ENCODE results near the gene KLHL26.
"Not testable (repeated sequence)": the region's sequence is repeated elsewhere in the genome, so short reads cannot be mapped to it uniquely, and the experiment has no call there.

The KLHL26 gene

DNA sequence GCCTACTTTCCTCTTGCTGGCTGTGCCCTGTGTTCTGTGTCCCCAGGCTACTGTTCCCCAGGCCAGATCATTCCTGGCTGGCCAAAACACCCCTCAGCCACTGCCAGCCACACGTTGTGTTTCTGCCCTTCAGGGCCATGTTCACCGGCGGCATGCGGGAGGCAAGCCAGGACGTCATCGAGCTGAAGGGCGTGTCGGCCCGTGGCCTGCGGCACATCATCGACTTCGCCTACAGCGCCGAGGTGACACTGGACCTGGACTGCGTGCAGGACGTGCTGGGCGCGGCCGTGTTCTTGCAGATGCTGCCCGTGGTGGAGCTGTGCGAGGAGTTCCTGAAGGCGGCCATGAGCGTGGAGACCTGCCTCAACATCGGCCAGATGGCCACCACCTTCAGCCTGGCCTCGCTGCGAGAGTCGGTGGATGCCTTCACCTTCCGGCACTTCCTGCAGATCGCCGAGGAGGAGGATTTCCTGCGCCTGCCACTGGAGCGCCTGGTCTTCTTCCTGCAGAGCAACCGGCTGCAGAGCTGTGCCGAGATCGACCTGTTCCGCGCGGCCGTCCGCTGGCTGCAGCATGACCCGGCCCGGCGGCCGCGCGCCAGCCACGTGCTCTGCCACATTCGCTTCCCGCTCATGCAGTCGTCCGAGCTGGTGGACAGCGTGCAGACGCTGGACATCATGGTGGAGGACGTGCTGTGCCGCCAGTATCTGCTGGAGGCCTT is 30.9 kb downstream of the KLHL26 start:
- DNase-seq = no peak

DNA sequence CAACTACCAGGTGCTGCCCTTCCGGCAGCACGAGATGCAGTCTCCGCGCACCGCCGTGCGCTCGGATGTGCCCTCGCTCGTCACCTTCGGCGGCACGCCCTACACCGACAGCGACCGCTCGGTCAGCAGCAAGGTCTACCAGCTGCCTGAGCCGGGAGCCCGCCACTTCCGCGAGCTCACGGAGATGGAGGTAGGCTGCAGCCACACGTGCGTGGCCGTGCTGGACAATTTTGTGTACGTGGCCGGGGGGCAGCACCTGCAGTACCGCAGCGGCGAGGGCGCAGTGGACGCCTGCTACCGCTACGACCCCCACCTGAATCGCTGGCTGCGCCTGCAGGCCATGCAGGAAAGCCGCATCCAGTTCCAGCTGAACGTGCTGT is 31.4 kb downstream of the KLHL26 start:
- DNase-seq = no peak

DNA sequence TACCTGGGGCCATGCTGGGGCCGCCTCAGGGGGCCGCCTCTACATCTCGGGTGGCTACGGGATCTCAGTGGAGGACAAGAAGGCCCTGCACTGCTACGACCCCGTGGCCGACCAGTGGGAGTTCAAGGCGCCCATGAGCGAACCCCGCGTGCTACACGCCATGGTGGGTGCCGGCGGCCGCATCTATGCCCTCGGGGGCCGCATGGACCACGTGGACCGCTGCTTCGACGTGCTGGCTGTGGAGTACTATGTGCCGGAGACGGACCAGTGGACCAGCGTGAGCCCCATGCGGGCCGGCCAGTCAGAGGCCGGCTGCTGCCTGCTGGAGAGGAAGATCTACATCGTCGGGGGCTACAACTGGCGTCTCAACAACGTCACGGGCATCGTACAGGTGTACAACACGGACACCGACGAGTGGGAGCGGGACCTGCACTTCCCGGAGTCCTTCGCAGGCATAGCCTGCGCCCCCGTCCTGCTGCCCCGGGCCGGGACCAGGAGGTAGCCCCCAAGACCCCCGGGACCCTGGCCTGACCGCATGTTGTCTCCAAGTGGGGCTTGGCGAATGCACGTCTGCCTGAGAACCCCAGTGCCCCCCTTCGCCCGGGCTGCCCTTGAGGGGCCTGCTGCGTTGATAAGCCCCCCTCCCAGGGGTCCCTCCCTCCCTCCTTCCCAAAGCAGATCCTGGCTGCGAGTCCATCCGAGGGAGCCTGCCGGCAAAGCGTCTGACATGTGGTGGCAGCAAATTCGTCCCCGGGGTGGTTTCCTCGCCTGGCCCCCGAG is 32.1 kb downstream of the KLHL26 start:
- no peak for DNase-seq

DNA sequence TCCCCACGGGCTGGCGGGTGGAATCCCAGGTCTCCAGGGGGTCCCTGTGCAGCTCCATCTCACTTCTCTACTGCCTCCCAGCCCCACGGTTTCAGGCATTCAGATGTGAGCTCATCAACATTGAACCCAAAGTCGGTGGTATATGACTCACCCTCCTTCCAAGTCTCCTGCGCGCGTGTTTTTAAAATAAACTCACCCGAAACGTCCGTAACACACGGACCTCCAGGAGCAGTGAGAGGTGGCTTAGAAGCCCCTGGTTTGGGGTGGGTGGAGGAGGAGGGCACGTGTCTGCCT is 32.6 kb downstream of the KLHL26 start:
- no peak for DNase-seq

DNA sequence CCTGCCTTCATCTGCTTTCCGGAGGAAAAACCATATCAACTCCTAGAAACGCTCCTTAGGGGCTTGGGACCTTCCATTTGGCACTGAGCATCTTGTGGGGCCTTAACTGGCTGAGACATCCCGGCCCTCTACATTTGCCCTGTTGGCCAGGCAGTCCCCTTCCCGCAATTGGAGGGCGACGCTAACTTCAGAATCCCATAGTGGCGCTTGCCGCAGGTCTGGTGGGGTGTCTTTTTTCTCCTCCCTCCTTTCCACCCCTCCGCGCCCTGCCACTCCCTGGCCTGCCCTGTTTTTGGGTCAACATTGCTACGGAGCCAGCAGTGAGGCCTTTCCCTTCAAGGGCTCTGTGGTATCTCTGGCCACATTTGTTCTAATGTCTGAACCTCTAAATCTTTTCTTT is 33.1 kb downstream of the KLHL26 start:
- no peak for DNase-seq

DNA sequence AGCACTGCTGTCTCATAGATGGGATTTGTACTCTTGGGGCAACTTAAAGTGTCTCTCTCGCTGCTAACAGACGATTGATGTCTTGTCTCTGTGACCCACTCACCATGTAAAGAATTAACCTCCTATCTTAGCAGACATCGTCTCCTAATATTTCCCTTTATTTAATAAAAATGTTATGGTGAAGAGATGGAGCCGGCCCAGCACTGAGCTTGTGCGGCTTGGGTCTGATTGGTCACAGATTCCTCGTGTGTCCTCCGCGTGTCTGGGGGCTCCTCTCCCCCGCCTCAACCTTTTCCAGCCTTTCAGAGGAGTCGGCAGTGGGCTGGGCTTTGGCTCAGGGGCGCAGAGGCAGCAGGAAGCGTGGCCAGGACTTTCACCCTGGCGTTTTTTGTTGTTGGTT is 33.5 kb downstream of the KLHL26 start:
- DNase-seq = no peak

DNA sequence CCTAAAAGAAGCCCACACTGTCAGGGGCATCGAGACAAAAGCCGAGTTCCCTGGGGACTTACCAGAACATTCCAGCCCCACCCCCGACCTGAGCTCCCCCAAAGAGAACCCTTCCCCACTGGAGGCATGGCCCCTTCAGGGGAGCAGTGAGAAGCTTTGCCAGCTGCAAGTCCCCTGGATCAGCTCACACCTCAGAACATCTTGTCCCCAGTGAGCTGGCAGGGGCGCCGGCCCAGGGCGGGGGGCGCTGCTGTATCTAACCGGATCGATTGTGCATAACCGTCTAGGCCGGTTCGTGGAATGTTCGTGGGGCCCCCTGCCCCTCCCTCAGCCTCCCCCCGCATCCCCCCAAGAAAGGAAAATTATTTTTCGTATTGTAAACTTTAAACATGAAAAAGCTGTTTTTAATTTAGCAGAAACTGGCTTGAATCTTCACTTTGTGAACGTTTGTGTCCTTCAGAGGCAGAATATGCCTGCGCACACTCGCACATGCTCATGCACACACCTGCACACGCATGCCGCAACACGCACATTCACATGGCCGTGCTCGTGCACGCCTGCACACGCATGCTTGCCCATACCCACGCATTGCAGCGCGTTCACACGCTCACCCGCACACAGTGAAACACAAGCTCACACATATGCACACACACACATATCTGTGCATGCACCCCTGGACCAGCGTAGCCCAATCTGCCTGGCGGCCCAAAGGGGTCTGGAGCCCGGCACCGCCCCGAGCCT is 34.6 kb downstream of the KLHL26 start:
- DNase-seq = no peak

DNA sequence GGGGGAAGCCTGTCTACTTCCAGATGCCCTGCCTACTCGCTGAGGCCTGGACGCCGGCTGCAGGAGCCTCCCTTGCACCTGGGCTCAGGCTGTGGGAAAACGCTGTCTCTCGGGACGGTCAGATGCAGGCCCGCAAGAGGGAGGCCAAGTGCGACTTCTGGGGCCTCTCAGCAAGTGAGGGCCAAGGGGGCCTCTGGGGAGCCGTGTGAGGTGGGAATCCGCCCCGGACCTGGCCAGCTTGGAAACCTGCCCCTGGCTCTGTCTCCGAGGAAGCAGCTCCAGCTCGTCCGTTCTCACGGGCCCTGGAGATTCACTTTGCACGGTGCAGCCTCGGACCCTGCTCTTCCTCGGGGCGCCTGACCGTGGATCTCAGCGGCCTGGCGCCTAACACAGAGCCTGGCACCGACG is 35.2 kb downstream of the KLHL26 start:
- no peak for DNase-seq

DNA sequence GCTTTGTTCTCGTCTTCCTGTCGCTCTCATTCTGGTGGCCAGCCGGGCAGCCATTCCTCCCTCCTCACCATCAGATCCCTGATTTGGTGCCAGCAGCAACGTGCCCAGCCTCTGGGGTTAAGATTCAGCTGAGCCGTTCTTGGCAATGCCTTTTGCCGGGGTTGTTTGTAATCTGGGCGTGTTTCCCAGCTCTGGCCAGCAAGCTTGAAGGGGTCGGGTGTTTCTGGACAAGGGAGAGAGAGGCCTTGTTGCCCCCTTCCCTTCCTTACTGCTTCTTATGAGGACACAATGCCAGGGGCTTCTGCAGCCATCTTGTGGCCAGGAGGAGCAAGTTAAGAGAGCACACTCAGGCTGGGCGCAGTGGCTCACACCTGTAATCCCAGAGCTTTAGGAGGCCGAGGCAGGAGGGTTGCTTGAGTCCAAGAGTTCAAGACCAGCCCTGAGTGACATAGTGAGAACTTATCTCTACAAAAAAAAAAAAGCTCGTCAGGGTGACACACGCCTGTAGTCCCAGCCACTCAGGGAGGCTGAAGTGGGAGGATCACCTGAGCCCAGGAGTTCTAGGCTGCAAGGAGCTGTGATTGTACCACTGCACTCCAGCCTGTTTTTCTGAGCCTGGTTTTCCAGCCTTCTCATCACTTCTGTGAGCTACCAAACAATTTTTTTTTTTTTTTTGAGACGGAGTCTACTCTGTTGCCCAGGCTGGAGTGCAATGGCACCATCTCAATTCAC is 35.9 kb downstream of the KLHL26 start:
- DNase-seq = no peak

DNA sequence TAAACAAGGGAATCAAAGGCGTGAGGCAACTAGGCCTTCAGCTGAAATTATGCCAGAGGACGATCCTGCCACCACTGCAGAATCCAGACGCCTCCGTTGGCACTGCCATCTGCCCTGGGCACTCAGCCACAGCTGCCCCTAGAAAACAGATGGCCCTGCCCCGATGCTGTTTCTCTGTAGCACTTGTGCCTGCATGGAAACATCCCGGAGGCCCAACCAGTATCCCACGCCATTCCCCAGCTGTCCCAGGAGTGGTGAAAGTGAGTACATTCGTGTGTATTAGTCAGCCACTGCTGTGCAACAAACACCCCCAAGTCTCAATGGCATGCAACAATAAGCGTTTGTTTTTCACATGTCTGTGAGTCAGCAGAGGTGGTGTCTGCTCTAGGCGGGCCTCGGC is 37.8 kb downstream of the KLHL26 start:
- no peak for DNase-seq

DNA sequence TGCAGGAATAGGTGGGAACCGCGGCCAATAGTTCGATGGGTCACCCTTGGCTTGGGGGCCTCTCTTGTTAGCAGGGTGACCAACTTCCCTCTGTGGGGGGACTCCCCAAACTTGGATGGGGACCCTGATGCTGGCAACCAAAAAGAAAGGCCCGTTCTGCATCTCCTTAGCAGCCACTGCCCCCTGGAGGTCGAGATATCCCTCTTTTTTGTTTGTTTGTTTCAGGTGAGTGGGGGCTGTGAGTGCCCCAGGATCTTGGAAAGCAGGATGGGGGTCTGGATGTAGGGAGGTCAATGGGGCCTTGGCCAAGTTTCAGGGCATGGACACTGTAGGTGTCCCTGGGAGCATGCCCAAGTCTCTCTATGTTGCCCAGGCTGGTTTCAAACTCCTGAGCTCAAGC is 39.0 kb downstream of the KLHL26 start:
- no peak for DNase-seq

DNA sequence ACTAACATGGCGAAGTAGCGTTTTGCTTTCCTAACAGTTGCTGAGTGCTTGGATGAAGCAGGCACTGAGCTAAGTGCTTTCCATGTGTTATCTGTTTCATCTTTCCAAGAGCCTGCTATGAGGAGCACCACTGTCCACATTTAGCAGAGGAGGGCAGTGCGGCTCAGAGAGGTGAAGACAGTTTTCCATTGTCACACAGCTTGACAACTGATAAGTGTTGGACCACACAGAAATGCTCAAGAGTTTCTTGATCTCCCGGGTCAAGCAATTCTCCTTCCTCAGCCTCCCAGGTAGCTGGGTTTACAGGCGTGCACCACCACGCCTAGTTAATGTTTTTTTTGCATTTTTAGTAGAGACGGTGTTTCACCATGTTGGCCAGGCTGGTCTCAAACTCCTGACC is 39.9 kb downstream of the KLHL26 start:
- no peak for DNase-seq

DNA sequence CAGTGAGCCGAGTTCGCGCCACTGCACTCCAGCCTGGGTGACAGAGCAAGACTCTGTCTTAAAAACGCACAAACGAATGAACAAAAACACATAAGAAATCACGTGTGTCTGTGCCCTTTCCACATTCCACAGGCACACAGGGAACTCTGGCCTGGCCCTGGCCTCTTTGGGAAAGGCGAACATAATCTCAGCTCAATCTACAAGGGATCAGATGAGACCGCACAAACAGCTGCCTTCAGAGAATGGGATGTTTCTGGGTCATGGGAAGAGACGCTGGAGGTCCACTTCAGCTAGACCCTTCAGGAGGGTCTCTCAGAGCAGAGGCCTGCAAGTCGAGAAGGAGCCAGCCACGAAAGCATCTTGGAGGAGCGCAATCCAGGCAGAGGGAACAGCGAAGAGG is 40.3 kb downstream of the KLHL26 start:
- DNase-seq = no peak

DNA sequence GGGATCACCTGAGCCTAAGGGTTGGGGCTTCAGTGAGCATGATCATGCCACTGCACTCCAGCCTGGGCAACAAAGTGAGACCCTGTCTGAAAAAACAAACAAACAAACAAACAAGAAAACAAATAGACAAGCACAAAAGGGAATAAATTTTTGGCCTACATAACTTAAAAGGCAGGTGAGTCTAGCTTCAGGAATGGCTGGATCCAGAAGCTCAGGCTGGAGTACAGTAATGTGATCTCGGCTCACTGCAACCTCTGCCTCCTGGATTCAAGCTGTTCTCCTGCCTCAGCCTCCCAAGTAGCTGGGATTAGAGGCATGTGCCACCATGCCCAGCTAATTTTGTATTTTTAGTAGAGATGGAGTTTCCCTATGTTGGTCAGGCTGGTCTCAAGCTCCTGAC is 43.3 kb downstream of the KLHL26 start:
- not testable (repeated sequence) for DNase-seq

DNA sequence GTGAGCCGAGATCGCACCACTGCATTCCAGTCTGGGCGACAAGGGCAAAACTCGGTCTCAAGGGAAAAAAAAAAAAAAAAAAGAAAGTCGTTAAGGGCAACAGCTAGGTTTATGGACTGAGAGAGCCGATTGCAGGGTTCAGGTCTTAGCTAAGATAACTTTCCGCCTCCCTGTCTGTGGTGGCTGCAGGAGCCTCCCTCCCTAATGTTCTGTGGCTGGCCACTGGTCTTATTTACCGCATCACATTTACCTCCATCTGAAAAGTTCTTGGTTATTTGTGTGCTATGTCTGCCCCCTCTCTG is 45.9 kb downstream of the KLHL26 start:
- DNase-seq = no peak

DNA sequence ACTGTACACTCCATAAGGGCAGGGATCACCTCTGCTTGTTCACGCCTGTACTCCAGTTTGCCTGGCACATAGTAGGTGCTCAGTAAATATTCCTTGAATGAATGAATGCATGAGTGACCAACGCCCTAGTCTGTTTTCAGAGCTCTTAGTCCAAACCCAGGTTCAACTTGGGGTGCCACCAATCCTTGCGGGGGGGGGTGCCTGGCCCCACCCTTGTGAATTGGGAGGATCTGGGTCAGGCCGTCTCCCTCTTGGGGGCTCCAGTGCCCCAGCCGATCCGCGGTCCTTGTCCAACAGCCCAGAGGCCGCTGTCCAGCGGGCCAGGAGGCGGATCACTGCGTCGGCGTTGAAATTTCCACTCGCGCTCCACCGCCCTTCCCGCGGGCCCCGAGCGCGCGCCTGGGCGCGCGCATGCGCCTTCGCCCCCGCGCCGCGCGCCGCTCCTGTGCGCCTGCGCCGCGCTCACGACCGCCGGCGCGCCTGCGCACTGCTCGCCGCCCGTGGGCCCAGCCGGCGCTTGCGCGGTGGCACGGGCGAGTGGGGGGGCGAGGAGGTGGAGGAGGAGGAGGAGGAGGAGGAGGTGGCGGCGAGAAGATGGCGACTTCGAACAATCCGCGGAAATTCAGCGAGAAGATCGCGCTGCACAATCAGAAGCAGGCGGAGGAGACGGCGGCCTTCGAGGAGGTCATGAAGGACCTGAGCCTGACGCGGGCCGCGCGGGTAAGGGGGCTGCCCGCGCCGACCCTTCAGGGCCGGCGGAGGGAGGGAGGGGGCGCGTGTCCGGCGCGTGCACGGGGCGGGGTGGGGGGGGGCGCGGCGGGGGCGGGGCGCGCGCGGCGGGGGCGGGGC is 46.5 kb downstream of the KLHL26 start, which contains the start of gene CRTC1:
Gene CRTC1 (plus strand): TSS at position 572 of the 849 bp plus-strand sequence. CDS start 23 bp downstream, at position 595.
- peak; percentile 78 for DNase-seq

DNA sequence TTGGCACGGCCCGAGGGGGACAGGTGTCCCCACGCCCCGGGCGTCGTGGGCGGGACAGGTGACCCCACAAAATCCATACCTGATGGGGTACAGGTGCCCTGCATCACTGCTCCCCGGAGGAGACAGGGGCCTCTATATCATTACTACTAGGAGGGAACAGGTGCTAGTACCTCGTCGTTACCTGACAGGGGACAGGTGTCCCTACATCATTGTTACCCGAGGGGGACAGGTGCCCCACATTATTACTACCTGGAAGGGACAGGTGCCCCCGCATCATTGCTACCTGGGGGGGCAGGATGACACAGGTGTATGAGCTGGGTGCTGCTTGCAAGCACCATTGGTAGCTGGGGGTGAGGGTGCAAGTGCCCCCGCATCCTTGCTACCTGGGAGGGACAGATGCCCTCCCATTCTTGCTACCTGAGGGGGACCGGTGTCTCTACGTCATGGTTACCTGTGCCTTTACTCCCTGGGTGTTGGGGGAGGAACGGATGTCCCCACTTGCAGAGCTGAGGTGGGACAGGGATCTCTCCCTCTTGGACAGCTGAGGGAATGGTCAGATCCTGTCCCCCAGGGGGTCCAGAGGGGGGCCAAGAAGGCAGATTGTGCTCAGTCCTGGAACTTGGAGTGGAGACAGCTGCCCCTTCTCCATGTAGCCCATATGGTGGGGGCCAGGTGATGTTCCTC is 47.3 kb downstream of the KLHL26 start:
- no peak for DNase-seq

DNA sequence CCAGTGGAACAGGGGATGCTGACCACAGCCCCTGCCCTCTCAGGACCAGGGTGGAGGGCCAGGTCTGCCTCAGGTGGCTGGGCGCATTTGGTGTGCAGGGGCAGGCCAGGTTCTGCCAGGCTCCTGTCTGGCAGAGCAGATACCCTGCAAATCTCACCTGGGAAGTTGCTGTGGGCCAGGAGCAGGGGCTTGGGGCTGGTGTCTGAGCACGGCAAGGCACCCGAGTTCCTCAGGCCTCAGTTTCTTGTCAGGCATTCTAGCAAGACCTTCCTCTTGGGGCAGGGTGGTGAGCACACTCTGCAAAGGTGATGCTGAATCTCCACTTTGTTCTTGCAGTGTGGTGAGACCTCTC is 47.8 kb downstream of the KLHL26 start:
- DNase-seq = no peak

DNA sequence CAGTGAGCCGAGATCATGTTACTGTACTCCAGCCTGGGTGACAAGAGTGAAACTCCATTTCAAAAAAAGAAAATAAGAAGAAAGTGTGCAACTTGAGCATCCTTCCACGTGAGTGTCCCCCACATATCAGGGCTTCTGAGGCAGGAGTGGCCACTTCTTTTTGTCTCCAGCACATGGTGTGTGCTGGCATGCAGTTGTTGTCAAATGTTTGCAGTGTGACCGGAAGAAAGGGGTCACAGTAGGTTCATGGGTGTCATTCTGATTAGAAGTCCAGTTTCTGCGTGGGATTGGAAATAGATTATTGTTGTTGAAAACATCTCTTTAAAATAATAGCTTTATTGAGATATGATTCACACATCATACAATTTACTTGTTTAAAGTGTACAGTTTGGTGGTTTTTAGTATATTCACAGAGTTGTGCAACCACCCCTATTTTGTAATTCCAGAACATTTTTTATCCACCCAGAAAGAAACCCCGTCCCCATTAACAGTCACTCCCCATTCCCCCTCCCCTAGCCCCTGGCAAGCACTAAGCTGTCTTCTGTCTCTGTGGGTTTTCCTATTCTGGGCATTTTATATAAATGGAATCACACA is 48.9 kb downstream of the KLHL26 start:
- DNase-seq = no peak

DNA sequence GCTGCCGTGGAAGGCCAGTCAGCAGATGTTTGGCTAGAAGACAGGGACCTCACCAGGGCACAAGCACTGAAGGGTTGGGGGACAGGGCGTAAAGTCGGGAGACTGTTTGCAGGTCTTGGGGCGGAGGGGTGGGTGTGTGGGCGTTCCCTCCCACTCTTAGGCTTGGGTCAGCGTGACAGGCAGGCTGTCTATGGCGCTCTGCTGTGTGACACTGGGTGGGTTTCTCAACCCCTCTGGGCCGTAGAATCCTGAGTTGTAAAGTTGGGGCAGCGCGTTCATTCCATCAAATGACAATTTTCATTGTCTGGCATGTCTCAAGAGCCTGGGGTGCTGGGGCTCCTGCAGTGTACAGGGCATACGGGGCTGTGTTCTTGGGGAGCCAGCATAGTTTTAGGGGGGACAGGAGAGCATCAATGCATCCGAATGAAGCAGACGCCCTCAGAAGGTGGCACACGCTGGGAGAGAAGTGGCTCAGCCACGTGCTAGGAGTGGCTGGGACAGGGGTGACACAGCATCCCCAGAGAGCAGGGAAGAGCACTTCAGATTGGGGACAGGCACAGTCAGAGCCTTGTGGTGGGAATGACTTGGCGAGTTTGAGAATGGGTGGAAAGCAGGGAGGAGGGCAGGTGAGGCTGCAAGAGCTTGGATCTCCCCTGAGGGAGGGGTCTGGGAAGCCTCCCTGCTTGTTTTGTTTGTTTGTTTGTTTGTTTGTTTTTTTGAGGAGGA is 51.1 kb downstream of the KLHL26 start:
- no peak for DNase-seq

DNA sequence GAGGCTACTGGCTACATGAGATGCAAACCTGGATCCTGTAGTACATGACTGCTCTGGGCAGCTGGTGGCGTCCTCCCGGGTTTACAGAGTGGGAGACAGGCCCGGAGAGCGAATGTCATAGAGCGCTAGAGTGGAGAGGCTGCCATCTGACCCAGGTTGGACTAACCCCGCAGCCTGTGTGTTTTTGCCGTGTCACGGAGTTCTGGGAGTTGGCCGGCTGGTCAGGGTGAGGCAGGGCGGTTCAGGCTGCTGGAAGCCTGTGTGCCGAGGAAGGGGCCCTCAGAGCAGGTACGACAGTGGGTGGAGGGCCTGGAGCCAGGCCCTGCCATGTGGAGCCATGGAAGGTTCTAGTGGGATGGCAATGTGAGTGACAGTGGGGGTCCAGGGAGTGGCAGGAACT is 59.2 kb downstream of the KLHL26 start:
- peak; percentile 73 for DNase-seq

Data from NCI-H510A (cell line).